Measurements from ENCODE around the gene LHFPL3.

DNA sequence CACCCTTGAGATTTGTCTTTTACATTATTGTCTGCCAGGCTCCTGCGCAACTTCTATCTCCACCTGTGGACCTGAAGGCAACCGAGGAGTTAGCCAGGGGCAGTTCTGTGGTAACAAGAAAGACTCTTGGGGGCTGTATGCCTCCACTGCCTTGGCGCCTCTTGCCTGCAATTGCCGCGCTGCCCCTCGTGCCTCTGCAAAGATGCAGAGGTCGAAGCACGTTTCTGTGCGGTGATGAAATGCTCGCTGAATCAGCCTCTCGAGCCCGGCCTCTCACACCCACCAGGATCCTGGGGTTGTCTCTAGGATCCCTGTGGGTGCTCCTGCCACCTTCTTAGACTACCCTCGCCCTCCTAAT is 486 bp upstream of the LHFPL3 start:
- TF ChIP-seq, protein P1, sequence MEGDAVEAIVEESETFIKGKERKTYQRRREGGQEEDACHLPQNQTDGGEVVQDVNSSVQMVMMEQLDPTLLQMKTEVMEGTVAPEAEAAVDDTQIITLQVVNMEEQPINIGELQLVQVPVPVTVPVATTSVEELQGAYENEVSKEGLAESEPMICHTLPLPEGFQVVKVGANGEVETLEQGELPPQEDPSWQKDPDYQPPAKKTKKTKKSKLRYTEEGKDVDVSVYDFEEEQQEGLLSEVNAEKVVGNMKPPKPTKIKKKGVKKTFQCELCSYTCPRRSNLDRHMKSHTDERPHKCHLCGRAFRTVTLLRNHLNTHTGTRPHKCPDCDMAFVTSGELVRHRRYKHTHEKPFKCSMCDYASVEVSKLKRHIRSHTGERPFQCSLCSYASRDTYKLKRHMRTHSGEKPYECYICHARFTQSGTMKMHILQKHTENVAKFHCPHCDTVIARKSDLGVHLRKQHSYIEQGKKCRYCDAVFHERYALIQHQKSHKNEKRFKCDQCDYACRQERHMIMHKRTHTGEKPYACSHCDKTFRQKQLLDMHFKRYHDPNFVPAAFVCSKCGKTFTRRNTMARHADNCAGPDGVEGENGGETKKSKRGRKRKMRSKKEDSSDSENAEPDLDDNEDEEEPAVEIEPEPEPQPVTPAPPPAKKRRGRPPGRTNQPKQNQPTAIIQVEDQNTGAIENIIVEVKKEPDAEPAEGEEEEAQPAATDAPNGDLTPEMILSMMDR (conservative IDR thresholded peaks at IDR 0.05; ENCODE audit: low read length): no peak
- no peak for TF ChIP-seq EZH2phosphoT487 (IDR thresholded peaks at IDR 0.05; ENCODE audit: borderline replicate concordance, low read depth, low read length)

Data from OCI-LY7 (cell line).